ENCODE measurements around the gene KRT2.

KRT2 gene

GRCh38 chr12:52631676-52632459, 20.1 kb downstream of the KRT2 start:
- no peak for DNase-seq (ENCODE audit: low read depth, low spot score)
- H3K9ac ChIP-seq (ENCODE audit: insufficient read length, low read depth), result no peak overlapping the region
- H3K9me3 ChIP-seq (ENCODE audit: insufficient read depth, low read length), result no peaks in the 10 kb centered on the region
- H3K27me3 ChIP-seq (ENCODE audit: insufficient read depth, insufficient read length), result no peaks in the 10 kb centered on the region
- H3K36me3 ChIP-seq (ENCODE audit: insufficient read depth, insufficient read length, low read length), result no peaks in the 10 kb centered on the region
- no peak for TF ChIP-seq YY1 (IDR thresholded peaks at IDR 0.05; ENCODE audit: insufficient read depth, insufficient read length)
- TF ChIP-seq ZNF274 (IDR thresholded peaks at IDR 0.05; ENCODE audit: low read depth, low read length), result no peak
- TF ChIP-seq SUZ12 (IDR thresholded peaks at IDR 0.05; ENCODE audit: extremely low read depth, insufficient read depth, insufficient read length), result no peak
- no peak overlapping the region for H3K4me3 ChIP-seq (ENCODE audit: insufficient read length, low read depth)
- H3K4me1 ChIP-seq (ENCODE audit: insufficient read depth, insufficient read length), result no peaks in the 10 kb centered on the region

- Histone ChIP-seq H3K9ac (ENCODE audit: insufficient read length, low read depth) (no peak overlapping the region), H3K9me3 (ENCODE audit: insufficient read depth, low read length) (no peaks in the 10 kb centered on the region), H3K36me3 (ENCODE audit: insufficient read depth, insufficient read length, low read length) (no peaks in the 10 kb centered on the region), H3K27me3 (ENCODE audit: insufficient read depth, insufficient read length) (no peaks in the 10 kb centered on the region), H3K4me3 (ENCODE audit: insufficient read length, low read depth) (no peak overlapping the region), H3K4me1 (ENCODE audit: insufficient read depth, insufficient read length) (no peaks in the 10 kb centered on the region)
- TF ChIP-seq SUZ12 (IDR thresholded peaks at IDR 0.05; ENCODE audit: extremely low read depth, insufficient read depth, insufficient read length) (no peak), YY1 (IDR thresholded peaks at IDR 0.05; ENCODE audit: insufficient read depth, insufficient read length) (no peak), ZNF274 (IDR thresholded peaks at IDR 0.05; ENCODE audit: low read depth, low read length) (no peak)
- no peak for DNase-seq (ENCODE audit: low read depth, low spot score)
Measured at GRCh38 chr12:52631264-52631663, 20.7 kb downstream of the KRT2 start.

- no peaks in the 10 kb centered on the region for H3K4me1 ChIP-seq (ENCODE audit: insufficient read depth, insufficient read length)
- TF ChIP-seq ZNF274 (IDR thresholded peaks at IDR 0.05; ENCODE audit: low read depth, low read length) (no peak), SUZ12 (IDR thresholded peaks at IDR 0.05; ENCODE audit: extremely low read depth, insufficient read depth, insufficient read length) (no peak), YY1 (IDR thresholded peaks at IDR 0.05; ENCODE audit: insufficient read depth, insufficient read length) (no peak)
- no peak overlapping the region for H3K4me3 ChIP-seq (ENCODE audit: insufficient read length, low read depth)
- no peaks in the 10 kb centered on the region for H3K36me3 ChIP-seq (ENCODE audit: insufficient read depth, insufficient read length, low read length)
- H3K9ac ChIP-seq (ENCODE audit: insufficient read length, low read depth), result no peak overlapping the region
- DNase-seq (ENCODE audit: low read depth, low spot score), result no peak
- H3K27me3 ChIP-seq (ENCODE audit: insufficient read depth, insufficient read length), result no peaks in the 10 kb centered on the region
- no peaks in the 10 kb centered on the region for H3K9me3 ChIP-seq (ENCODE audit: insufficient read depth, low read length)
Measured at GRCh38 chr12:52630599-52631200, 21.3 kb downstream of the KRT2 start.

GRCh38 chr12:52630008-52630500, 22.0 kb downstream of the KRT2 start:
- no peak for DNase-seq (ENCODE audit: low read depth, low spot score)
- Histone ChIP-seq H3K36me3 (ENCODE audit: insufficient read depth, insufficient read length, low read length) (no peaks in the 10 kb centered on the region), H3K27me3 (ENCODE audit: insufficient read depth, insufficient read length) (no peaks in the 10 kb centered on the region)

GRCh38 chr12:52629281-52630007, 22.6 kb downstream of the KRT2 start:
- TF ChIP-seq YY1 (IDR thresholded peaks at IDR 0.05; ENCODE audit: insufficient read depth, insufficient read length), result no peak
- no peak for TF ChIP-seq SUZ12 (IDR thresholded peaks at IDR 0.05; ENCODE audit: extremely low read depth, insufficient read depth, insufficient read length)
- no peak for TF ChIP-seq ZNF274 (IDR thresholded peaks at IDR 0.05; ENCODE audit: low read depth, low read length)
- Histone ChIP-seq H3K9ac (ENCODE audit: insufficient read length, low read depth) (no peak overlapping the region), H3K4me3 (ENCODE audit: insufficient read length, low read depth) (no peak overlapping the region), H3K4me1 (ENCODE audit: insufficient read depth, insufficient read length) (no peaks in the 10 kb centered on the region), H3K36me3 (ENCODE audit: insufficient read depth, insufficient read length, low read length) (no peaks in the 10 kb centered on the region), H3K27me3 (ENCODE audit: insufficient read depth, insufficient read length) (no peaks in the 10 kb centered on the region), H3K9me3 (ENCODE audit: insufficient read depth, low read length) (no peaks in the 10 kb centered on the region)
- no peak for DNase-seq (ENCODE audit: low read depth, low spot score)

More at GRCh38 chr12:52630008-52630500, 22.0 kb downstream of the KRT2 start:
- TF ChIP-seq ZNF274 (IDR thresholded peaks at IDR 0.05; ENCODE audit: low read depth, low read length) (no peak), SUZ12 (IDR thresholded peaks at IDR 0.05; ENCODE audit: extremely low read depth, insufficient read depth, insufficient read length) (no peak), YY1 (IDR thresholded peaks at IDR 0.05; ENCODE audit: insufficient read depth, insufficient read length) (no peak)
- H3K9ac ChIP-seq (ENCODE audit: insufficient read length, low read depth), result no peak overlapping the region
- no peaks in the 10 kb centered on the region for H3K9me3 ChIP-seq (ENCODE audit: insufficient read depth, low read length)
- H3K4me3 ChIP-seq (ENCODE audit: insufficient read length, low read depth), result no peak overlapping the region
- no peaks in the 10 kb centered on the region for H3K4me1 ChIP-seq (ENCODE audit: insufficient read depth, insufficient read length)

GRCh38 chr12:52628841-52629240, 23.2 kb downstream of the KRT2 start:
- no peaks in the 10 kb centered on the region for H3K27me3 ChIP-seq (ENCODE audit: insufficient read depth, insufficient read length)

More at GRCh38 chr12:52628841-52629240, 23.2 kb downstream of the KRT2 start:
- DNase-seq (ENCODE audit: low read depth, low spot score), result no peak
- Histone ChIP-seq H3K4me1 (ENCODE audit: insufficient read depth, insufficient read length) (no peaks in the 10 kb centered on the region), H3K9me3 (ENCODE audit: insufficient read depth, low read length) (0 out of 2 replicates have a peak, but pooled peaks cover 5% of the 10 kb centered on the region), H3K36me3 (ENCODE audit: insufficient read depth, insufficient read length, low read length) (no peaks in the 10 kb centered on the region), H3K4me3 (ENCODE audit: insufficient read length, low read depth) (no peak overlapping the region), H3K9ac (ENCODE audit: insufficient read length, low read depth) (no peak overlapping the region)
- TF ChIP-seq ZNF274 (IDR thresholded peaks at IDR 0.05; ENCODE audit: low read depth, low read length) (no peak), SUZ12 (IDR thresholded peaks at IDR 0.05; ENCODE audit: extremely low read depth, insufficient read depth, insufficient read length) (no peak), YY1 (IDR thresholded peaks at IDR 0.05; ENCODE audit: insufficient read depth, insufficient read length) (no peak)
